ENCODE results near the gene LCE6A. TPM values are rescaled to one million over a fixed set of nuclear protein-coding genes. Genes with fewer than 3 reads are reported as not detected.

The LCE6A gene
- total RNA-seq, 1 donor from 2014 or later, result not detected

DNA sequence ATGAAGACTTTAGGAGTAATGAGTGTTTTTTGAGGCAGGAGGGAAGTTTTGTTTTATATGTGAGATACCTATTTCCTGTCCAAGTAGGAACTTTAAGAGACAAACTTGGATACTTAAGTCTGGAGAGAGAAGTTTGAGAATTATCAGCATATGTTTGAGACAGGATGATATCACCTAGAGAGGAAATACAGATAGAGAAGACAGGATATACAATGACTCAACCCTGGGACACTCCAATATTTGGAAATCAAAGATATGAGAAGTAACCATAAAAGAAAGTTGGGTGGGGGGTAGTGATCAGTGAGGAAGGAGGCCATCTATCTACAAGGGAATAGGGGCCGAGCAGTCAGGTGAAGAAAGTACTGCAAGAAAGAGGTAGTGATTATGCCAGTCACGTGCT, 23.7 kb downstream of the LCE6A start:
- H3K9ac ChIP-seq, result no peak overlapping the region
- no peak overlapping the region for H3K4me2 ChIP-seq
- Mint-ChIP-seq H3K4me1 (no peaks in the 10 kb centered on the region), H3K9me3 (no peaks in the 10 kb centered on the region), H3K27ac (no peak overlapping the region), H3K27me3 (ENCODE audit: insufficient read depth, low read depth) (no peaks in the 10 kb centered on the region), H3K36me3 (no peaks in the 10 kb centered on the region), H3K4me3 (no peak overlapping the region)
- TF ChIP-seq EZH2phosphoT487 (IDR thresholded peaks at IDR 0.05), result no peak
- TF ChIP-seq, protein P1, sequence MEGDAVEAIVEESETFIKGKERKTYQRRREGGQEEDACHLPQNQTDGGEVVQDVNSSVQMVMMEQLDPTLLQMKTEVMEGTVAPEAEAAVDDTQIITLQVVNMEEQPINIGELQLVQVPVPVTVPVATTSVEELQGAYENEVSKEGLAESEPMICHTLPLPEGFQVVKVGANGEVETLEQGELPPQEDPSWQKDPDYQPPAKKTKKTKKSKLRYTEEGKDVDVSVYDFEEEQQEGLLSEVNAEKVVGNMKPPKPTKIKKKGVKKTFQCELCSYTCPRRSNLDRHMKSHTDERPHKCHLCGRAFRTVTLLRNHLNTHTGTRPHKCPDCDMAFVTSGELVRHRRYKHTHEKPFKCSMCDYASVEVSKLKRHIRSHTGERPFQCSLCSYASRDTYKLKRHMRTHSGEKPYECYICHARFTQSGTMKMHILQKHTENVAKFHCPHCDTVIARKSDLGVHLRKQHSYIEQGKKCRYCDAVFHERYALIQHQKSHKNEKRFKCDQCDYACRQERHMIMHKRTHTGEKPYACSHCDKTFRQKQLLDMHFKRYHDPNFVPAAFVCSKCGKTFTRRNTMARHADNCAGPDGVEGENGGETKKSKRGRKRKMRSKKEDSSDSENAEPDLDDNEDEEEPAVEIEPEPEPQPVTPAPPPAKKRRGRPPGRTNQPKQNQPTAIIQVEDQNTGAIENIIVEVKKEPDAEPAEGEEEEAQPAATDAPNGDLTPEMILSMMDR (IDR thresholded peaks at IDR 0.05), result no peak
- TF ChIP-seq EZH2 (IDR thresholded peaks at IDR 0.05), result no peak
- H4K20me1 ChIP-seq (ENCODE audit: low read depth), result no peaks in the 10 kb centered on the region
- DNase-seq (ENCODE audit: low spot score), result no peak
- H3K79me2 ChIP-seq (ENCODE audit: low read depth), result no peaks in the 10 kb centered on the region
- H3F3A ChIP-seq (ENCODE audit: low read depth), result no peaks in the 10 kb centered on the region
- peaks cover 29% of the 10 kb centered on the region for H3K9me3 ChIP-seq (ENCODE audit: low read depth)
- no peaks in the 10 kb centered on the region for H3K36me3 ChIP-seq
- no peak overlapping the region for H2AFZ ChIP-seq (replicated peaks)
- no peaks in the 10 kb centered on the region for H3K4me1 ChIP-seq
- H3K27ac ChIP-seq, result no peak overlapping the region
- H3K27me3 ChIP-seq, result no peaks in the 10 kb centered on the region
- H3K4me3 ChIP-seq, result no peak overlapping the region

DNA sequence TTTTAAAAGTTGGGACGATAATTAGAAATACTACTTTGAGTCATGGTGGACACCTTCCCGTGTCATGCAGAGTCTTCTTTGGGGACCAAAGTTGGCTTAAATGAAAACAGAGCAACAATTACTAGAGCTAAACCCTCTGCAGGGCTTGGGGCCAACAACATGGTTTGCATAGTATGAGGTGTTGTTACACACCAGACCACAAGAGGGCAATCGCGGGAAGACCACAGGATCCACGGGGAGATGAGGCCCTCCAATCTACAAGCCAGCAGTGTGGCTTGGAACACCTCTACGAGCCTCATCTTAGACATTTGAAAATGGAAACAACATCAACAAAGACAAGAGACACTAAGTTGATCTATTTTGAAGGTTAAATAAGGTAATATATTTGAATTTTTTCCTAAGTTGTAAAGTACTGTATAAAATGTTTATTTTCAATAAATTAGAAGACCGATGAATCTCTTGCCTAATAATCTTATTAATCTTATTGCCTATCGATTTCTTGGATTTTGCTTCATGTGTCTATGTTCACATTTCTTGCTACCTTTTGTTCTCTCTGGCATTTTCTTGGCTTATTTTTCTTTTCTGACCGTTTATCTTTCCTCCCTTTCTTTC, 27.3 kb downstream of the LCE6A start:
- H3K9ac ChIP-seq, result no peak overlapping the region
- H3K27me3 Mint-ChIP-seq (ENCODE audit: insufficient read depth, low read depth), result no peaks in the 10 kb centered on the region

DNA sequence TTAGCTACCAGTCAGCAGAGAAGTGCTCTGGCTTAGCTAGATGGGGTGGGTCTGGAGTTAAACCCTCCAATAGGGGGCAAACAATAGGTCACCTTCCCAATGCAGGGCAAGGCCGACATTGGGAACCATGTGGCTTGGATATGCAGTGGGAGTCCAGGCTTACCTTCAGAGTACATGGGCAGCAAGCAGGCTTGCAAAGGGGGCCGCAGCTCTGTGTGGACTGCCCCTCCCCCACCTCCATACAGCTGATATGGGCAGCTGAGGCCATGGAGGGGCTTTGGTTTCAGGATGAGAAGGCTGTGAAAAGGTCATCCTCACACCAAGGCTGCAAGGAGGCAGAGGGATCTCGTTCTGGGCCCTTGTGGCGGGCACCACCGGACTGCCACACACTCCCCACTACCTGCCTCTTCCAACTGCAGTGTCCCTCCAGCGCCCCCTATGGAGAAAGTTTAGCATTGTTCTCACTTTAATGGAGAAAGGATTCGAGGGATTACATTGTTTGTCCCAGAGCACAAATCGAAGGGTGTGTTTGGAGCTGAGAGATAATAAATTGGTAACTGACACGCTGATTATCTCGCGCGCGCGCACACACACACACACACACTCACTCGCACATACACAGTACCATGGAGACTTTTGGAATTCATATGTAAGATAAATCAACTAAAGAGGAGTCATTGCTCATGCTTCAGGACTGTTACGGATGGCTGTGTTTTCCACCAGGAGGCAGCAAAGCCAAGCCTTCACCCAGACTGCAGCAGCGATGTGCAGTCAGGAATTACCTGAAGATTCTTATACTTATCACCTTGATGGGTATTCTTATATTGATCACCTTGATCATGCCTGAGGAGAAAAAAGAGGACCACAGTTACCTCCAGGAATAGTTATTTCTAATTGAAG, 28.4 kb downstream of the LCE6A start:
- peak; percentile 3 for DNase-seq (ENCODE audit: low spot score)
- H3K4me3 ChIP-seq, result no peak overlapping the region
- H3K27ac ChIP-seq, result no peak overlapping the region
- no peaks in the 10 kb centered on the region for H3K36me3 ChIP-seq
- H3K79me2 ChIP-seq (ENCODE audit: low read depth), result no peaks in the 10 kb centered on the region
- no peaks in the 10 kb centered on the region for H3K27me3 ChIP-seq
- H3K9me3 ChIP-seq (ENCODE audit: low read depth), result peaks cover 18% of the 10 kb centered on the region
- no peaks in the 10 kb centered on the region for H3K36me3 Mint-ChIP-seq
- H3K27me3 Mint-ChIP-seq (ENCODE audit: insufficient read depth, low read depth), result no peaks in the 10 kb centered on the region
- H4K20me1 ChIP-seq (ENCODE audit: low read depth), result no peaks in the 10 kb centered on the region
- H3K27ac Mint-ChIP-seq, result no peak overlapping the region
- no peaks in the 10 kb centered on the region for H3K4me1 Mint-ChIP-seq
- no peak overlapping the region for H2AFZ ChIP-seq (replicated peaks)
- H3K9ac ChIP-seq, result no peak overlapping the region
- H3K4me1 ChIP-seq, result no peaks in the 10 kb centered on the region
- H3K4me3 Mint-ChIP-seq, result no peak overlapping the region
- H3K9me3 Mint-ChIP-seq, result no peaks in the 10 kb centered on the region
- TF ChIP-seq EZH2 (IDR thresholded peaks at IDR 0.05), result no peak
- no peak for TF ChIP-seq EZH2phosphoT487 (IDR thresholded peaks at IDR 0.05)
- TF ChIP-seq, protein P1 (IDR thresholded peaks at IDR 0.05), result peak; percentile 17
- H3K4me2 ChIP-seq, result no peak overlapping the region
- H3F3A ChIP-seq (ENCODE audit: low read depth), result no peaks in the 10 kb centered on the region

More for the DNA sequence above, 27.3 kb downstream of the LCE6A start:
- Mint-ChIP-seq H3K27ac (no peak overlapping the region), H3K9me3 (no peaks in the 10 kb centered on the region), H3K4me3 (no peak overlapping the region), H3K36me3 (no peaks in the 10 kb centered on the region), H3K4me1 (no peaks in the 10 kb centered on the region)
- H2AFZ ChIP-seq (replicated peaks), result no peak overlapping the region
- H3K36me3 ChIP-seq, result no peaks in the 10 kb centered on the region
- peak; percentile 50 for DNase-seq (ENCODE audit: low spot score)
- no peaks in the 10 kb centered on the region for H3K27me3 ChIP-seq
- no peaks in the 10 kb centered on the region for H3K4me1 ChIP-seq
- no peak overlapping the region for H3K4me3 ChIP-seq
- H4K20me1 ChIP-seq (ENCODE audit: low read depth), result no peaks in the 10 kb centered on the region
- no peaks in the 10 kb centered on the region for H3K79me2 ChIP-seq (ENCODE audit: low read depth)
- TF ChIP-seq, protein P1 (IDR thresholded peaks at IDR 0.05), result peak; percentile 58
- TF ChIP-seq EZH2 (IDR thresholded peaks at IDR 0.05) (no peak), EZH2phosphoT487 (IDR thresholded peaks at IDR 0.05) (no peak)
- H3F3A ChIP-seq (ENCODE audit: low read depth), result no peaks in the 10 kb centered on the region
- no peak overlapping the region for H3K4me2 ChIP-seq
- no peak overlapping the region for H3K27ac ChIP-seq
- peaks cover 22% of the 10 kb centered on the region for H3K9me3 ChIP-seq (ENCODE audit: low read depth)
